NCI-H526 treated with DMSO at 0.1 percent for 48 hours (cell line): ENCODE results near the gene CHMP2A.
"Not testable (repeated sequence)": the region's sequence is repeated elsewhere in the genome, so short reads cannot be mapped to it uniquely, and the experiment has no call there.

Experiments
- DNase-seq: peaks from one replicate; lab custom pipeline; 2025; lab: John Stamatoyannopoulos, UW

Gene CHMP2A

GRCh38 chr19:58511353-58512208 lies 43.3 kb downstream of the CHMP2A start, which contains the start of gene SLC27A5:
Gene SLC27A5, minus strand, starts transcription at chr19:58511992. Its CDS starts 37 bp downstream, at chr19:58511955.
- DNase-seq, result no peak

- DNase-seq, result no peak
Measured at GRCh38 chr19:58510084-58510862, 44.6 kb downstream of the CHMP2A start.

- DNase-seq, result no peak
Measured at GRCh38 chr19:58509731-58510083, 45.2 kb downstream of the CHMP2A start.

- DNase-seq, result not testable (repeated sequence)
Measured at GRCh38 chr19:58507602-58508223, 47.2 kb downstream of the CHMP2A start.
